ENCODE measurements around the gene ATP11B. TPM values are rescaled to one million over a fixed set of nuclear protein-coding genes. Genes with fewer than 3 reads are reported as not detected.

The ATP11B gene
- total RNA-seq, 1 donor from 2014 or later, result 22.7 TPM

- H3K4me3 ChIP-seq (ENCODE audit: low read depth, low read length), result no peak overlapping the region
- no peak for DNase-seq (ENCODE audit: low read depth)
- TF ChIP-seq, protein P1, sequence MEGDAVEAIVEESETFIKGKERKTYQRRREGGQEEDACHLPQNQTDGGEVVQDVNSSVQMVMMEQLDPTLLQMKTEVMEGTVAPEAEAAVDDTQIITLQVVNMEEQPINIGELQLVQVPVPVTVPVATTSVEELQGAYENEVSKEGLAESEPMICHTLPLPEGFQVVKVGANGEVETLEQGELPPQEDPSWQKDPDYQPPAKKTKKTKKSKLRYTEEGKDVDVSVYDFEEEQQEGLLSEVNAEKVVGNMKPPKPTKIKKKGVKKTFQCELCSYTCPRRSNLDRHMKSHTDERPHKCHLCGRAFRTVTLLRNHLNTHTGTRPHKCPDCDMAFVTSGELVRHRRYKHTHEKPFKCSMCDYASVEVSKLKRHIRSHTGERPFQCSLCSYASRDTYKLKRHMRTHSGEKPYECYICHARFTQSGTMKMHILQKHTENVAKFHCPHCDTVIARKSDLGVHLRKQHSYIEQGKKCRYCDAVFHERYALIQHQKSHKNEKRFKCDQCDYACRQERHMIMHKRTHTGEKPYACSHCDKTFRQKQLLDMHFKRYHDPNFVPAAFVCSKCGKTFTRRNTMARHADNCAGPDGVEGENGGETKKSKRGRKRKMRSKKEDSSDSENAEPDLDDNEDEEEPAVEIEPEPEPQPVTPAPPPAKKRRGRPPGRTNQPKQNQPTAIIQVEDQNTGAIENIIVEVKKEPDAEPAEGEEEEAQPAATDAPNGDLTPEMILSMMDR (conservative IDR thresholded peaks at IDR 0.05; ENCODE audit: low read depth, low read length), result no peak
Observed at GRCh38 chr3:182959474-182960350, 166.4 kb downstream of the ATP11B start.

- no peak for DNase-seq (ENCODE audit: low read depth)
- no peak overlapping the region for H3K4me3 ChIP-seq (ENCODE audit: low read depth, low read length)
- TF ChIP-seq, protein P1 (conservative IDR thresholded peaks at IDR 0.05; ENCODE audit: low read depth, low read length), result no peak
Observed at GRCh38 chr3:182962166-182962565, 168.9 kb downstream of the ATP11B start.

- no peak for DNase-seq (ENCODE audit: low read depth)
- TF ChIP-seq, protein P1 (conservative IDR thresholded peaks at IDR 0.05; ENCODE audit: low read depth, low read length), result no peak
Observed at GRCh38 chr3:182964179-182964578, 170.9 kb downstream of the ATP11B start.

DNA sequence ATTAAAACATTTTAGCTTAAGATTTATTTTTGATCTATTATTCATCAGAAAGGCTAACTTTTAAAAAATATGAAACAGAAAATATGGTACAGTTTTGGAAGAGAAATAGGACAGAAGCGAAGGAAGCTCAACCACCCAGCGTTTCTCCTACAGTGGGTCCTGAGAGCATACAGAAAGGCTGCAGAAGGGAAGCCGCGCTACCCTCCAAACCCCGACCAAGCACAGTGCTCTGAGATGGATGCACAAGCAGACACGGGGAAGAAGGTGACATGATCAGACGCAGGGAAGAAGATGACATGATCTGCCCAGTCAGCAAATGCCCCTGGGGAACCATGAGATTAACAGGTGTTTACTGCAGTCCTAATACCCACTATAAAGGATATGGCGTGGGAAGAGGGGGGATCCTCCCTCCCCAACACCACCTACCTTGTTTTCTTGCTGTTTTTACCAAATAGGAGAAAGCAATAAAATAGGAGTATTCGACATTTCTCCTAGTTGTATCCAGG, 172.6 kb downstream of the ATP11B start:
- no peak overlapping the region for H3K4me3 ChIP-seq (ENCODE audit: low read depth, low read length)
- TF ChIP-seq, protein P1 (conservative IDR thresholded peaks at IDR 0.05; ENCODE audit: low read depth, low read length), result no peak
- DNase-seq (ENCODE audit: low read depth), result no peak

More at GRCh38 chr3:182964179-182964578, 170.9 kb downstream of the ATP11B start:
- H3K4me3 ChIP-seq (ENCODE audit: low read depth, low read length), result no peak overlapping the region

DNA sequence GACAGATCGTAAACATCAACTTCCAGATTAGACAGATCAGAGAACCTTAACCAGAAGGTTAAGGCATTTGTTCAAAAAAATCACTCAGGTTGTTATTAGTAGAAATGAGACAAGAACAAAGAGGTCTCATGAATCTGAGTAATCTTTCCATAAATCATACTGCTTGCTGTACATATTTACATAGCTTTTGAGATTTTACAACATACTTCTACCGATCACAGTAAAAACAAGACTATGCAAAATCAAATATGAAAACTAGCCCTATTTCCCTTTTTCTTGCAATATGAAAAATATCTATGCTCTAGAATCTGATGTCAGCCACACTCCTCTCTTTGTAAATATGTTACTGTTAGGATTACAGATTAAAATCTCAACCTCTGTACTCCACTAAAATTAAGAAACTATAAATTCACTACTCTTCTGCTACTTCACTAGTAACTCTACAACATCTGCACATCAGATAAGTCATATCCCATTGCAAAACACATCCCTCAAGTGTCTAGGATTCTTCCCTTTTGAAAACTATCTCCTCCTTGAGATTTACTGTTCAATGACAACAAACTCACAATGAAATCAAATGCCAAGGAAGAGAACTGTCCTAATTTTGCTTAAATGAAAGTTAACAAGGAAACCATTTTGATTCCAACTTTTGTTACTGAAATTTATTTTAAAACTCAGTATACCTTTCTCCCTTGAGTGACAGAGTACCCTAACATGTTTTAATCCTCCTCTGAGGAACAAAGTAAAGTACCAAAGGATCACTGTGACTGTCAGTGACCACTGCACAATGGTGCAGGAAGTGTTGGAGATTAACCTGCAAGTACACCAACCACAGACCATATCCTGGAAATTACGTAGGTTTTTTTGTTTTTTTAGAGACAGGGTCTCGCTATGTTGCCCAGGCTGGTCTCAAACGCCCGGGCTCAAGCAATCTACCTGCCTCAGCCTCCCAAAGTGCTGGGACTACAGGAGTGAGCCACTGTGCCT, 174.2 kb downstream of the ATP11B start:
- DNase-seq (ENCODE audit: low read depth), result no peak
- H3K4me3 ChIP-seq (ENCODE audit: low read depth, low read length), result no peak overlapping the region
- TF ChIP-seq, protein P1 (conservative IDR thresholded peaks at IDR 0.05; ENCODE audit: low read depth, low read length), result no peak

DNA sequence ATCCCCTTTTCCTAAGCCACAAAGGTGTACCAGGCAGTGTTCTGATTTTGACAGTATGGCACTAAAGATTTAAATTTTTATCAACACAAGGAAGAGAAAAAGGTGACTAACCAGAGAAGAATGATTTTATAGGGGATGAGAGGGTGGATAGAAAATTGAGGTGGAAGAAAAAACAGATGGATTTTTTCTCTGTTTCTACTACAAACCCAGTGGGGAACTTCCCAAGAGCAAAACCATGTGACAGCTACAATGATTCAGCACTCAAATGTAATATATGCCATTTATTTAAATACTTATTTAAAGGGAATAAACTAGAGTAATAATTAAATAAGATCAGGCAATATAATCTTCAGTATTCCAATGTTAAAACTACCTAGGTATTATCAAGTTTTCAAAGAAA, 176.0 kb downstream of the ATP11B start:
- no peak overlapping the region for H3K4me3 ChIP-seq (ENCODE audit: low read depth, low read length)
- DNase-seq (ENCODE audit: low read depth), result no peak
- TF ChIP-seq, protein P1 (conservative IDR thresholded peaks at IDR 0.05; ENCODE audit: low read depth, low read length), result no peak

Measured in epithelial cell of proximal tubule (primary cell).